Cardiac fibroblast (primary cell): ENCODE results near the gene NMUR1.
"Not testable (repeated sequence)": the region's sequence is repeated elsewhere in the genome, so short reads cannot be mapped to it uniquely, and the experiment has no call there.

Experiments used
- DNase-seq, 2 donors: peaks; one replicate each; pipeline versions ENCODE4 v3.0.0 to v3.0.0-alpha.2; 2010; ENCODE audit warnings: low read depth in 2 of 2
- H3K4me3 ChIP-seq, 2 donors: replicated peaks in 1 of 2; 1 replicate in 1 of 2; 2 replicates in 1 of 2; pipeline ENCODE4 v1.5.1; 2011; ENCODE audit warnings: low read depth in 2 of 2, low read length in 2 of 2, mild to moderate bottlenecking in 2 of 2, moderate library complexity in 1 of 2
- TF ChIP-seq, protein P1 (sequence below): IDR thresholded peaks from one replicate; pipeline ENCODE4 v1.5.1; 2011; ENCODE audit warnings: low read depth, mild to moderate bottlenecking, low read length, inconsistent platforms

Gene NMUR1

DNA sequence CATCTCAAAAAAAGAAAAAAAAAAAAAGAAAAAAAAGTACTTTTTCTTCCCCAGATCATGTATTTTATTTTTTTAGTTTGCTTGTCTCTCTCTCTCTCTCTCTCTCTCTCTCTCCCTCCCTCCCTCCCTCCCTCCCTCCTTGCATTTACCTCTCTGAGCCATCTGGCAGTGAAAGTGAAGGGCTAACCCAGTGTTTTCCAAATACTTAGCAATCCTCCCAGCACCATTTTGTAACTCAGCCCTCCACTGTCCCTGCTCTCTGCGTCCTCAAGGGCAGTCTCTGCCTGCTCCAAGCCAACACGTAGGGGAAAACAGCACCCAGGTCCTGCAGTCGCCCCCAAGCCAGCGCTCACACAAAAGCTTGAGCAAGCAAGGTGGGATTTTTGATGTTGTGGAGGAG lies 42.9 kb upstream of the NMUR1 start:
- DNase-seq: no peak
- no peak overlapping the region for H3K4me3 ChIP-seq
- TF ChIP-seq, protein P1, sequence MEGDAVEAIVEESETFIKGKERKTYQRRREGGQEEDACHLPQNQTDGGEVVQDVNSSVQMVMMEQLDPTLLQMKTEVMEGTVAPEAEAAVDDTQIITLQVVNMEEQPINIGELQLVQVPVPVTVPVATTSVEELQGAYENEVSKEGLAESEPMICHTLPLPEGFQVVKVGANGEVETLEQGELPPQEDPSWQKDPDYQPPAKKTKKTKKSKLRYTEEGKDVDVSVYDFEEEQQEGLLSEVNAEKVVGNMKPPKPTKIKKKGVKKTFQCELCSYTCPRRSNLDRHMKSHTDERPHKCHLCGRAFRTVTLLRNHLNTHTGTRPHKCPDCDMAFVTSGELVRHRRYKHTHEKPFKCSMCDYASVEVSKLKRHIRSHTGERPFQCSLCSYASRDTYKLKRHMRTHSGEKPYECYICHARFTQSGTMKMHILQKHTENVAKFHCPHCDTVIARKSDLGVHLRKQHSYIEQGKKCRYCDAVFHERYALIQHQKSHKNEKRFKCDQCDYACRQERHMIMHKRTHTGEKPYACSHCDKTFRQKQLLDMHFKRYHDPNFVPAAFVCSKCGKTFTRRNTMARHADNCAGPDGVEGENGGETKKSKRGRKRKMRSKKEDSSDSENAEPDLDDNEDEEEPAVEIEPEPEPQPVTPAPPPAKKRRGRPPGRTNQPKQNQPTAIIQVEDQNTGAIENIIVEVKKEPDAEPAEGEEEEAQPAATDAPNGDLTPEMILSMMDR: no peak

DNA sequence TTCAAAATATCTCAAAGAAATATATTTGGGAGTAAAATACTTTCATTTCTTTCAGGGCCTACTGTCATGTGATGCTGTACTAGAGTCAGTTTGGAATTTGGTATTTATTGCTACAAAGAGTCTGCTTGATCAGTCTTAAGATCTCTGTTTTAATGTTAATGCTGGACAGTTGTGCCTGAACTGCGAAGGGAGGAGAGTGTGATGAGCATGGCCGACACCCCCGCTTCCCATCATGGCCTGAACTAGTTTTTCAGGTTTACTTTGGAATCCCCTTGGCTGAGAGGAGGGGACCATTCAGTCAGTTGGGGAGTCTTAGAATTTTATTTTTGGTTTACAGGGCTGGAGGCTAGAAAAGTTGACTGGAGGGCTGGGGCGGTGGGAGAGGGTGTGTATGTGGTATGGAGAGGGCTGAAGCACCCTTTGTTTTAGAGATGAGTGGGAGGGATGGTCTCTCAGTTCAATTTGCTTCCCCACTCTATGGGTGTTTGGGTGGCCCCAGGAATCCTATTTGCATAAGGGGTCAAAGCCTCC lies 41.5 kb upstream of the NMUR1 start:
- DNase-seq: no peak
- TF ChIP-seq, protein P1: no peak
- H3K4me3 ChIP-seq: no peak overlapping the region

DNA sequence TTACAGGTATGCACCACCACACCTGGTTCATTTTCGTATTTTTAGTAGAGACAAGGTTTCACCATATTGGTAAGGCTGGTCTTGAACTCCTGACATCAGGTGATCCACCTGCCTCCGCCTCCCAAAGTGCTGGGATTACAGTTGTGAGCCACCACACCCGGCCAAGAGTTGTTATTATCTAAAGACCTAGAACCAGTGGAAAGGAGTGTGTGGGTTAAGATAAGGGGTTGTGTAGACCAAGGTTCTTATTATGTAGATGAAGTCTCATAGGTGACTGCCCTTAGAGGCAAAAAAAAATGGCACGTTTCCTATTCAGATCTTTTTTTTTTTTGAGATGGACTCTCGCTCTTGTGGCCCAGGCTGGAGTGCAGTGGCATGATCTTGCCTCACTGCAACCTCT lies 40.7 kb upstream of the NMUR1 start:
- DNase-seq, H3K4me3 ChIP-seq: not testable (repeated sequence)

DNA sequence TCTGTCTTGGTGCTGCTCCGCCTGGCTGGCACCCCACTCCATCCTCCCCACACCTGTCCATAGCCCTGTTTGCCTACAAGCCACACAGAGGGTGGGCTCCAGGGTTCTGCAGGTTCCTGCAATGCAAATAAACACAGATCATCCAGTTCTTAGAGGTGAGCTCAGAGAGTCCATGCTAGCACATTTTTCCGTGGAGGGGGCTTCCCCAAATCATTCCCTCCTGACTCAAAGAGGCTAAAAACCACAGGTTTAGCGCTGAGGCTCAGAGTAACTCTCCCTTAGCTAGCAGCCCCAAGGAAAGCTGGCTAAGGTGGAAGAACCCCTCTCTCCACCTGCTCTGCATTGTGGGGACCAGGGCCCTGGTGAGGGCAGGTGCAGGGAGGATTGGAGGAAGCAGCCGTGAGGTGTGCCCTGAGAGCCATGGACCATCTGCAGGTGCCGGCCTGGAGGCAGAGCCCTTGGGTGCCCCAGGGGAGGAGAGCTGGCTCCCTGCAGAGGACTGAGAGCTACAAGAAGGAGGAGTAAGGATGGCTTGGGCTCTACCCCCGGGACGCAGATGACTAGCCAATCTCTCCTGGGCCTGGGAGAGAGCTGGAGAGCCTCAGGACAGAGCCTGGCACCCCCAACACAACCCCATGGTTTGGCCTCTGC lies 38.7 kb upstream of the NMUR1 start:
- DNase-seq: no peak
- no peak overlapping the region for H3K4me3 ChIP-seq
- TF ChIP-seq, protein P1: no peak

DNA sequence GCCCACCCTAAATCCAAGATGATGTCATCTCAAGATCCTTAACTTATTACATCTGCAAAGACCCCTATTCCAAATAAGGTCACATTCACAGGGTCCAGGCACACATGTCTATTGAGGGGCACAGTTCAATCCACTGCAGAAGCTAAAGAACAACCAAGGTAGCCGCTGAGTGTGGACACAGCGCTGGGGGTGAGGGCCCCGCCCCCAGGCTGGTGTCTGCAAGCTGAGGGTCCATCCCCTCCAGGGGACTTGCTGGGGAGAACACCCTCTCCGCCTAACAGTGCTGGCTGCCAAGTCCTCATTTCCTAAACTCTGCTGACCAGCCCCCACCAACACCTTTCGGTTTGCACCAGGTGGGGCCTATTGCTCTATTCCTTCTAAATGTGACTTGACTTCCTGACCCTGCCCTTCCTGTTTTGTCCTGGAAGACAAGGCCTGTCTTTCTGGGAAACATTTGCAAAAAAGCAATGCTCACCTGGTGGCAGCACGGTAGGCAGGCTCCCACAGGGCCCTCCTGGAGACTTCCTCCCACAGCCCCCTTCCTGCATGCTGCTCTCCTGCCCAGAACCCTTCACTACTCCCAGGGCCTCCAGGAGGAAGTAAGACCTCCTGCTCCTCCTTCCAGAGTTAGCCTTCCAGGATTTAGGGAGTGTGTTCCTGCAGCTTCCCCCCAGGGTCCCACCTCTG lies 38.0 kb upstream of the NMUR1 start:
- no peak overlapping the region for H3K4me3 ChIP-seq
- no peak for DNase-seq
- TF ChIP-seq, protein P1: no peak

DNA sequence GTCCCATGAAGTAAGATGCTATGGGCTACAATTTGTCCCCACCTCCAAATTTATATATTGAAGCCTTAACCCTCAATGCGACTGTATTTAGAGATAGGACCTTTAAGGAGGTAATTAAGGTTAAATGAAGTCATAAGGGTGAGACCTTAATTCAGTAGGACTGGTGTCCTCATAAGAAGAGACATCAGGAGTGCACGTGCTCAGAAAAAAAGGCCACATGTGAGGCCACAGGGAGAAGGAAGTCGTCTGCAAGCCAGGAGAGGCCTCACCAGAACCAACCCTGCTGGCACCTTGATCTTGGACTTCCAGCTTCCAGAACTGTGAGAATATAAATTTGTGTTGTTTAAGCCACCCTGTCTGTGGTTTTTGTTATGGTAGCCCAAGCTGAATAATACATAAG lies 36.9 kb upstream of the NMUR1 start:
- no peak overlapping the region for H3K4me3 ChIP-seq
- TF ChIP-seq, protein P1: no peak
- DNase-seq: no peak

DNA sequence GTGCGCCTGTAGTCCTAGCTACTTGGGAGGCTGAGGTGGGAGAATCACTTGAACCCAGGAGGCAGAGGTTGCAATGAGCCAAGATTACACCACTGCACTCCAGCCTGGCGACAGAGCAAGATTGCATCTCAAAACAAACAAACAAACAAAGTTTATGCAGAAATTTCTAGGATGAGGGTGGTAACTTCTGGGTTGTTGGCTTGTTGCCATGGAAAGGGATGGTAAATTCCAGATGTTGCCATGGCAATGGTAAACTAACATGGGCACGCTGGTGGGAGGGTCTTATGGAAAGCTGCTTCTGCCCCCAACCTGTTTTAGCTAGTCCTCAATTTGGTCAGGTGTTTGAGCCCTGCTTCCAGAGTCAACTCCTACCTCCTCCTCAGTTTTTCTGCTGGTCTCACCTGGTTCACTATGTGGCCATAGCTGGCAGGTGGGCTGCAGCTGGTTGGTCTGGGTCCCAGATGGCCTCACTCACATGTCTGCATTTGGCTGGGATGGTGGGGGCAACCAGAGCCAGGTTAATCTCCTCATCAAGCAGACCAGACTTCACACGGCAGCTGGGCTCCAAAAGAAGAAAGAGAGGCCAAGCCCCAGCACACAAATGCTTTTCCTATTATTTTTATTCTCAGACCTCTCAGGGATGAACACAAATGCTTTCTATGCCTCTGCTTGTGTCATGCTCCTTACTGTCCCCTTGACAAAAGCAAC lies 35.8 kb upstream of the NMUR1 start:
- DNase-seq: no peak
- TF ChIP-seq, protein P1: no peak
- H3K4me3 ChIP-seq: no peak overlapping the region
